ENCODE data around the gene SAMD10.

SAMD10 gene

GRCh38 chr20:63946986-63947637, 32.3 kb downstream of the SAMD10 start:
- no peak for DNase-seq
- no peak overlapping the region for H3K4me3 ChIP-seq (ENCODE audit: insufficient read depth, low read depth, low read length, poor library complexity, severe bottlenecking)
- H3K9me3 ChIP-seq (ENCODE audit: control insufficient read depth, low read length), result no peaks in the 10 kb centered on the region
- H3K36me3 ChIP-seq (ENCODE audit: control insufficient read depth, insufficient read depth, low read length), result peaks cover 27% of the 10 kb centered on the region
- no peaks in the 10 kb centered on the region for H3K27me3 ChIP-seq (replicated peaks; ENCODE audit: control insufficient read depth, insufficient read depth, low read length, poor library complexity, severe bottlenecking)
- H3K27ac ChIP-seq (ENCODE audit: insufficient read depth, low read length, poor library complexity, severe bottlenecking), result no peak overlapping the region
- H3K4me1 ChIP-seq (ENCODE audit: control insufficient read depth, insufficient read depth, low read length, poor library complexity, severe bottlenecking), result peaks cover 51% of the 10 kb centered on the region

- no peak overlapping the region for H3K4me3 ChIP-seq (ENCODE audit: insufficient read depth, low read depth, low read length, poor library complexity, severe bottlenecking)
- peaks cover 27% of the 10 kb centered on the region for H3K36me3 ChIP-seq (ENCODE audit: control insufficient read depth, insufficient read depth, low read length)
- H3K27ac ChIP-seq (ENCODE audit: insufficient read depth, low read length, poor library complexity, severe bottlenecking), result no peak overlapping the region
- peaks cover 49% of the 10 kb centered on the region for H3K4me1 ChIP-seq (ENCODE audit: control insufficient read depth, insufficient read depth, low read length, poor library complexity, severe bottlenecking)
- H3K9me3 ChIP-seq (ENCODE audit: control insufficient read depth, low read length), result no peaks in the 10 kb centered on the region
- no peak for DNase-seq
- H3K27me3 ChIP-seq (replicated peaks; ENCODE audit: control insufficient read depth, insufficient read depth, low read length, poor library complexity, severe bottlenecking), result no peaks in the 10 kb centered on the region
Measured at GRCh38 chr20:63945921-63946920, 33.2 kb downstream of the SAMD10 start.

- H3K27ac ChIP-seq (ENCODE audit: insufficient read depth, low read length, poor library complexity, severe bottlenecking), result no peak overlapping the region
- H3K27me3 ChIP-seq (replicated peaks; ENCODE audit: control insufficient read depth, insufficient read depth, low read length, poor library complexity, severe bottlenecking), result no peaks in the 10 kb centered on the region
- H3K9me3 ChIP-seq (ENCODE audit: control insufficient read depth, low read length), result no peaks in the 10 kb centered on the region
- peaks cover 50% of the 10 kb centered on the region for H3K4me1 ChIP-seq (ENCODE audit: control insufficient read depth, insufficient read depth, low read length, poor library complexity, severe bottlenecking)
- H3K36me3 ChIP-seq (ENCODE audit: control insufficient read depth, insufficient read depth, low read length), result peaks cover 33% of the 10 kb centered on the region
- DNase-seq, result no peak
- H3K4me3 ChIP-seq (ENCODE audit: insufficient read depth, low read depth, low read length, poor library complexity, severe bottlenecking), result no peak overlapping the region
Measured at GRCh38 chr20:63945031-63945658, 34.3 kb downstream of the SAMD10 start.

- Histone ChIP-seq H3K36me3 (ENCODE audit: control insufficient read depth, insufficient read depth, low read length) (peaks cover 34% of the 10 kb centered on the region), H3K4me1 (ENCODE audit: control insufficient read depth, insufficient read depth, low read length, poor library complexity, severe bottlenecking) (peaks cover 46% of the 10 kb centered on the region), H3K4me3 (ENCODE audit: insufficient read depth, low read depth, low read length, poor library complexity, severe bottlenecking) (no peak overlapping the region), H3K27ac (ENCODE audit: insufficient read depth, low read length, poor library complexity, severe bottlenecking) (no peak overlapping the region), H3K9me3 (ENCODE audit: control insufficient read depth, low read length) (no peaks in the 10 kb centered on the region), H3K27me3 (replicated peaks; ENCODE audit: control insufficient read depth, insufficient read depth, low read length, poor library complexity, severe bottlenecking) (no peaks in the 10 kb centered on the region)
- no peak for DNase-seq
Measured at GRCh38 chr20:63944078-63944941, 35.1 kb downstream of the SAMD10 start.

- no peaks in the 10 kb centered on the region for H3K27me3 ChIP-seq (replicated peaks; ENCODE audit: control insufficient read depth, insufficient read depth, low read length, poor library complexity, severe bottlenecking)
- peaks cover 44% of the 10 kb centered on the region for H3K4me1 ChIP-seq (ENCODE audit: control insufficient read depth, insufficient read depth, low read length, poor library complexity, severe bottlenecking)
- H3K27ac ChIP-seq (ENCODE audit: insufficient read depth, low read length, poor library complexity, severe bottlenecking), result no peak overlapping the region
- DNase-seq, result no peak
- no peak overlapping the region for H3K4me3 ChIP-seq (ENCODE audit: insufficient read depth, low read depth, low read length, poor library complexity, severe bottlenecking)
- no peaks in the 10 kb centered on the region for H3K9me3 ChIP-seq (ENCODE audit: control insufficient read depth, low read length)
- H3K36me3 ChIP-seq (ENCODE audit: control insufficient read depth, insufficient read depth, low read length), result peaks cover 34% of the 10 kb centered on the region
Measured at GRCh38 chr20:63943808-63944077, 35.7 kb downstream of the SAMD10 start.

GRCh38 chr20:63942969-63943807, 36.3 kb downstream of the SAMD10 start:
- Histone ChIP-seq H3K36me3 (ENCODE audit: control insufficient read depth, insufficient read depth, low read length) (peaks cover 34% of the 10 kb centered on the region), H3K4me3 (ENCODE audit: insufficient read depth, low read depth, low read length, poor library complexity, severe bottlenecking) (no peak overlapping the region), H3K27me3 (replicated peaks; ENCODE audit: control insufficient read depth, insufficient read depth, low read length, poor library complexity, severe bottlenecking) (no peaks in the 10 kb centered on the region), H3K4me1 (ENCODE audit: control insufficient read depth, insufficient read depth, low read length, poor library complexity, severe bottlenecking) (peaks cover 40% of the 10 kb centered on the region), H3K9me3 (ENCODE audit: control insufficient read depth, low read length) (no peaks in the 10 kb centered on the region), H3K27ac (ENCODE audit: insufficient read depth, low read length, poor library complexity, severe bottlenecking) (peak overlapping the region; percentile 42)
- DNase-seq, result no peak

- H3K9me3 ChIP-seq (ENCODE audit: control insufficient read depth, low read length), result no peaks in the 10 kb centered on the region
- H3K4me1 ChIP-seq (ENCODE audit: control insufficient read depth, insufficient read depth, low read length, poor library complexity, severe bottlenecking), result peaks cover 32% of the 10 kb centered on the region
- H3K4me3 ChIP-seq (ENCODE audit: insufficient read depth, low read depth, low read length, poor library complexity, severe bottlenecking), result no peak overlapping the region
- H3K27me3 ChIP-seq (replicated peaks; ENCODE audit: control insufficient read depth, insufficient read depth, low read length, poor library complexity, severe bottlenecking), result no peaks in the 10 kb centered on the region
- H3K36me3 ChIP-seq (ENCODE audit: control insufficient read depth, insufficient read depth, low read length), result peaks cover 34% of the 10 kb centered on the region
- peak in 1 of 3 donors; percentile 40 for DNase-seq
- peak overlapping the region; percentile 42 for H3K27ac ChIP-seq (ENCODE audit: insufficient read depth, low read length, poor library complexity, severe bottlenecking)
Measured at GRCh38 chr20:63942250-63942951, 37.0 kb downstream of the SAMD10 start.

GRCh38 chr20:63941282-63942081, 38.0 kb downstream of the SAMD10 start:
- H3K36me3 ChIP-seq (ENCODE audit: control insufficient read depth, insufficient read depth, low read length), result peaks cover 34% of the 10 kb centered on the region
- peak overlapping the region; percentile 42 for H3K27ac ChIP-seq (ENCODE audit: insufficient read depth, low read length, poor library complexity, severe bottlenecking)
- no peaks in the 10 kb centered on the region for H3K27me3 ChIP-seq (replicated peaks; ENCODE audit: control insufficient read depth, insufficient read depth, low read length, poor library complexity, severe bottlenecking)
- no peaks in the 10 kb centered on the region for H3K9me3 ChIP-seq (ENCODE audit: control insufficient read depth, low read length)
- DNase-seq, result peak; percentile 64 to 82 (median 76)
- H3K4me3 ChIP-seq (ENCODE audit: insufficient read depth, low read depth, low read length, poor library complexity, severe bottlenecking), result no peak overlapping the region
- peaks cover 23% of the 10 kb centered on the region for H3K4me1 ChIP-seq (ENCODE audit: control insufficient read depth, insufficient read depth, low read length, poor library complexity, severe bottlenecking)
